ENCODE data around the gene COPZ2.
"Not testable (repeated sequence)": the region's sequence is repeated elsewhere in the genome, so short reads cannot be mapped to it uniquely, and the experiment has no call there.

The COPZ2 gene

GRCh38 chr17:48003417-48004151, 34.0 kb downstream of the COPZ2 start:
- DNase-seq, result no peak

DNA sequence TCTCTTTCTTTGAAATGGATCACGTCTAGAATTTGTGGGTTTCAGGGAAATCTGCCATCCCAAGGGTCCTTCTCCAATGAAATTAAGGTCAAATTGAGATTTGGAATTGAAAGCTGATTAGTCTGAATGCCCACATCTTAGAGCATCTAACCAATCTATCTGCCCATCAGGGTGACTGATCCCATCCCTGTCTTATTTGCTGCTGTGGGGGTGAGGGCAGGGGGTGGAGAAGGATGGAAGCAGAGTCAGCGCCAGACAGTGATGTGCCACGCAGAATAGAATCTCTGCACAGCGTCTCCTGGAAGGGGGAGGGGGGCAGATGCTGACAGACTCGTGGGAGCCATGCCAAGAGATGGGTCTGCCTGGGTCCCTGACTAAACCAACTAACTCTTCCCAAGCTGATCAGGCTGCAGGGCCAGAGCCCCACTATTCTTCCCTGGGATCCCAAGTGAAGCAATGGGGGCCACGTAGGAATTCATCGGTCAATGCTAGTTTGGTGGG, 34.6 kb downstream of the COPZ2 start:
- DNase-seq, result no peak

DNA sequence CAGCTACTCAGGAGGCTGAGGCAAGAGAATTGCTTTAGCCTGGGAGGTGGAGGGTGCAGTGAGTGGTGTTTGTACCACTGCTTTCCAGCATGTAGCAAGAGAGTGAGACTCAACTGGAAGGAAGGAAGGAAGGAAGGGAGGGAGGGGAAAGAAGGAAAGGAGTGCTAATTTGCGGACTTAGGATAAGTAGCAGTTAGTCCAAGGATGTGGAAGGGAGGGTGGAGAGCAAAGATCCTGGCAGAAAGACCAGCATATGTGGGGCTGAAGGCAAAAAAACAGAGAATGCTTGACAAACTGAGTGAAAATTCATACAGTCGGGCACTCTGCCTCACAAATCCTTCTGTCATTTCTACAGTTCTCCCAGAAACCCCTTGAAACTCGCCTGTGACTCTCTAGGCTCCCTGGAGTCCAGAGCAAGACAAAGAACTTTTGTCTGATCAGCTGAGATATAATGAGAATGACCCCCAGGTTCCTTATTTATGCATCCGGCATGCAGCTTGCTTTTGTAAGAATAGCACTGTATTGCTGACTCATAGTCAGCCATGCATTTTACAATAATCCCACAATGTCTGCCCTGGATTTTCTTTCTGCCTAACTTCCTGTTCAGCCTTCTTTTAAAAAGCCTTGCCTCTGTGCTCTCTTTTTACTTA, 35.2 kb downstream of the COPZ2 start:
- no peak for DNase-seq

GRCh38 chr17:48001657-48002056, 35.9 kb downstream of the COPZ2 start:
- DNase-seq, result not testable (repeated sequence)

DNA sequence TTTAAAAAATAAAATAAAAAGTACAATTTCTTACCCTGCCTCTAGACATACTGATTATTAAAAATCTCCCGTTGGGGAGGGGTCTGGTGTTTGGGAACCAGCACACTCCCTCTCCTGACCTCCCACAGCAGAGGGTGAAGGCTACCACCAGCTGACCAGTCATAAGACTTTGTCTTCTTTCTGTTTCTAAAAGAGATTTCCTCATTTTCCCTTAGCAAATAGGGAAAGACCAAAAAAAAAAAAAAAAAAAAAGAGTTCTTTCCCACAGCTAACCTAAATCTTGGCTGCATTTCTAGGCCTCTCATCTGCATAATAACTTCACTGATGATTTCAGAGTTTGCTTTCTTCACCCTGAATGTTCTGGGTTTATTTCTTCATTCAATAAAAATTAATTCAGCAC, 36.4 kb downstream of the COPZ2 start:
- DNase-seq, result no peak

- no peak for DNase-seq
Measured at GRCh38 chr17:47999582-47999981, 38.0 kb downstream of the COPZ2 start.

GRCh38 chr17:47998044-47998443, 39.6 kb downstream of the COPZ2 start:
- no peak for DNase-seq

GRCh38 chr17:47997586-47997985, 40.0 kb downstream of the COPZ2 start:
- DNase-seq, result no peak

- no peak for DNase-seq
Measured at GRCh38 chr17:47996201-47996600, 41.4 kb downstream of the COPZ2 start.

DNA sequence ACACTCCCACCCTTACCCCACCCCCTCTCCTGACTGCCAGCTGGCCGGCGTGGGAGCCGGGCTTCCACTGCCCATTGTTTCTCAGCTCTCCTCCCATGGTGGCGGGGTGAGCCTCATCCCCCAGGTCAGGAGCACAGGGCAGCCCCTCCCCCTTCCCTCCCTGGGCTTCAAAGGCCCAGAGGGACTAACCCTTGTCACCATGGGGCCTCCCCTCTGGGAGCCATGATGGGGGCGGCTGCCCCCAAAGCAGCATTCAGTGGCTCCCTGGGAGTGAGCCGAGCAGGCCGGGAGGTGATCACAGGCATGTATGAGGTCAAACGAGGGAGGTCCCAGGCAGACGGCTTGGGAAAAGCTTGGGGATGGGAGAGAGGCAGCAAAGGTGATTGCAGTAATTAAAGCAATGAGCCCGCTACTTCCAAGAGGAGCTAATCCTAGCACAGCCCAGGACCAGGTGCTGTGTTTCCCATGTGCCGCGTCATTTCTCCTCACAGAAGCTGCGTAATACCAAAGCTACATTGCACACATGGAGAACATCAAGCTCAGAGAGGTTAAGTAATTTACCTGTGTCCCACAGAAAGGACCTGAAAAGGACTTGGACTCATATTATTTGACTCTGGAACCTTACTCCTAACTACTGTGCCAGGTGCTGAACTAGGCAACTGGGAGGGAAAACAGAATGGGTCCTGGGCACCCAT, 42.2 kb downstream of the COPZ2 start:
- DNase-seq, result no peak

GRCh38 chr17:47994724-47995123, 42.9 kb downstream of the COPZ2 start:
- no peak for DNase-seq

GRCh38 chr17:47993964-47994363, 43.6 kb downstream of the COPZ2 start:
- no peak for DNase-seq

- DNase-seq, result no peak
Measured at GRCh38 chr17:47993031-47993564, 44.5 kb downstream of the COPZ2 start.

- DNase-seq, result no peak
Measured at GRCh38 chr17:47992216-47992615, 45.4 kb downstream of the COPZ2 start.

- no peak for DNase-seq
Measured at GRCh38 chr17:47990962-47991731, 46.5 kb downstream of the COPZ2 start.

DNA sequence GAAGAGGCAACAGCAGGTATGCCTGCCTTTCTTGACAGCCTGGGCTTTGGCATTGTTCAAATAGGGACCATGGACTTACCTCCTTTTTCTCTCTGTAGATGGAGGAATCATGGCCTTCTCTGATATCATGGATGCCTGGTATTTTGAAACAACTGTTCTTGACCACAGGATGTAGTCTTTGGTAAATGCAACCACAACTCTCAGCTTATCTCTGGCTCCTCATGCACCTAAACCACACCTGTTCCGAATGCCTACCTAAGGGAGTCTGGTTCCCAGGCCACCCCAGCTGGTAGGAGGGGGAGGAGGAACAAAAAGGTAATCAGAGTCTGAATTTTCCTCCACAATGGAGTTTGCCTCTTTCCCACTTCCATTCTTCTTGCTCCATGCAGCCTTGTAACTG, 47.9 kb downstream of the COPZ2 start:
- DNase-seq, result no peak

DNA sequence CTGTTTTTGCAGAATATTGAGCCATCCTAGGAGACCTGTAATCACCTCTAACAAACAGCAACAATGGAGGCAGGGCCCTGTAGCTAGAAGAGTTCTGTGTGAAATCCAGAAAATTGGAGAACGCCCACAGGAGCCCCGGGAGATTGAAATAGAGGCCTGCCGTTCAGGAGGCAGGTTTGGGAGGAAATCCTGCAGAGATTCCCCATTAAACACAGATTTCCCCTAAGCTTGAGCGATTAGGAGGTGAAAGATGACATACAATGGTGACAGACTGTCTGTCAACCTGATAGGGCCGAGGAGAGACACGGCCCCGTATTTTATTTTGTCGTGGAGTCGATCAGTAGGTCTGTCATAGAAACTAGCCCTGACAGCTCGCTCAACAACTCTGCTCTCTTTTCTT, 48.4 kb downstream of the COPZ2 start:
- DNase-seq, result no peak

- not testable (repeated sequence) for DNase-seq
Measured at GRCh38 chr17:47988445-47988844, 49.2 kb downstream of the COPZ2 start.

DNA sequence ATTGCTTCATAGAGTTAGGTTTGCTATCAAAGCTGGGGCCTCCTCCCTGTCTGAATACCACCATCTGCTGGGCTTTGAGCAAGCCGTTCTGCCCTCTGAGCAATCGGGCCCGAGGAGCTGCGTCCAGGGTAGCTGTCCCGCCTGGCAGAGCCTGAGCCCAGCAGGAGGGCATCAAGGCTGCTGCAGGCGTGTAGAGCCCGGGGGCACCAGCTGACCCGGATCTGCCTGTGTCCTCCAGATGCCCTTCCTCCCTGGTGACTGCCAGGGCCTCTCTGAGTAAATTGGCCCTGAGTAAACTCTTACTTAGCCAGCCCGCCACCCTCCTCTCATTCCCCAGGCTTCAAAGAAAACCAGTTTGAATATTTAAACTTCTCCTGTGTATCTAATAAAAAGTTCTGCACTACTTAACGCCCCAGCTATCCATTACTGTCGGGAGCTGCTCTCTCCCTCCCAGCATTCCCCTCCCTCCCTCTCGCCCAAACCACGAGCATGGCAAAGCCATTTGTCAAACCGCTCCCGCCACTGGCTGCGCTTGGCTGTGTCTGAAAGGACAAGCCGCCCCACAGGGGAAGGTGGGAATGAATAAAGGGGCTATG, 50.3 kb downstream of the COPZ2 start:
- no peak for DNase-seq

DNA sequence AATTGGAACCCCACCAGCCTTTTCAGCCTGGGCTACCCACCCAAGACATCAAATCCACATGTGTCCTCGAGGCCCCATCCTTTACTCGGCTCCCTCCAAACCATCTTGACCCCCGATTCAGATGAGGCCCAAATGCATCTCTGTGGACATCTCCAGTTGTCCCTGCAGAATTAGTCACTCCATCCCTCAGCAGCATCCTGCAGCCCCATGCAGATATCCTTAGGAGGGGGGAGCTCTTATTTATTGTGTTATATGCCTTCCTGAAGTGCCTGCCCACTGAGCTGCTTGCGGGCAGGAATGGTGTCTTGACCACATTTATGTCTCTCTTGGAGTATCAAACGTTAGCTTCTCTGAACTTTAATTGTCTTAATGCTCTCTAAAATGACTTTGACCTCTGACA, 51.1 kb downstream of the COPZ2 start:
- no peak for DNase-seq

DNA sequence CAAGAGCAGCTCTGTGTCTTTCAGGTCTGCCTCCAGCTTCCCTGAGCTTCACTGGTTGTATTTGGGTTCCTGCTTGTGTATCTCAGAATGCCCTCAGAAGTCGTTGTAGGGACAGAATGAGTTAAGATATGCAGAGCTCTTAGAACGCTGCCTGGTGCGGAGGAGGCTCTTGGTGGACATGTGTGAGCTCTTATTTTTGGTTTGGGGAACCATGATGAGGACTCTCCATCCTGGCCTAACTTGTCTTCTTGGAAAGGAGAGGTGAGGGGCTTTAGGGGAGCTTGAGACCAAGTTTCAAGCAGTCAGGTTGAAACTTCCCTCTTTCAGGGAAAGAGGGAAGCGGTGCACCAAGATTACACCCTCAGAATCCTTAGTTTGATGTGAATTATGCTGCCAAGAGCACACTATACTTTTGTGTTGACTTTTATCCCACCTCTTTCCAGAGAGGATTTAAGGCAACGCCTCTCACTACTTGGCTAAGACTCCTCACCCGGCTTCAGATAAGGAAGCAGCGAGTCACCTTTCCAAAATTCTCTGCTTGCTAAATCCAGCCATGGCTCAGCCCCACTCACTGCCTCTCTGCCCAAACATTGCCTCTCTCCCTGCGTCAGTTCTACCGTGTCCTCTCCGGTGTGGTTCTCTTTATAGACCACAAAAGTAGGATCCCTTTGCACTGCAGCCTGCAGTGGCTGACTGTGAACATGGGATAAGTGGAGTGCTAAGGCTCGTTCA, 53.9 kb downstream of the COPZ2 start:
- DNase-seq, result no peak

All from activated CD4-positive, alpha-beta T cell treated with anti-CD3 and anti-CD28 coated beads, Interleukin-2, amount 50 U/mL, for 1 hour (primary cell).